Hepatocyte (in vitro differentiated cells): ENCODE data around the gene SLC19A1.

ENCODE experiments used
- EZH2 ChIP-seq: fragments of 200-600 bp; sonication (generic); IDR thresholded peaks from 2 replicates; pipeline ENCODE4 v1.6.1; 2016; ENCODE audit warnings: antibody characterized with exemption, mild to moderate bottlenecking, borderline replicate concordance
- EZH2phosphoT487 ChIP-seq: fragments of 200-600 bp; sonication (generic); IDR thresholded peaks from one replicate; pipeline ENCODE4 v1.6.1; 2018; ENCODE audit warnings: antibody characterized with exemption, mild to moderate bottlenecking, low read depth, moderate library complexity; ENCODE audit not compliant: unreplicated experiment, severe bottlenecking
- TF ChIP-seq, protein P1 (sequence below): fragments of 200-600 bp; sonication (generic); IDR thresholded peaks from 2 replicates; pipeline ENCODE4 v1.5.1; 2016; ENCODE audit warnings: antibody characterized with exemption, mild to moderate bottlenecking; ENCODE audit not compliant: poor library complexity

DNA sequence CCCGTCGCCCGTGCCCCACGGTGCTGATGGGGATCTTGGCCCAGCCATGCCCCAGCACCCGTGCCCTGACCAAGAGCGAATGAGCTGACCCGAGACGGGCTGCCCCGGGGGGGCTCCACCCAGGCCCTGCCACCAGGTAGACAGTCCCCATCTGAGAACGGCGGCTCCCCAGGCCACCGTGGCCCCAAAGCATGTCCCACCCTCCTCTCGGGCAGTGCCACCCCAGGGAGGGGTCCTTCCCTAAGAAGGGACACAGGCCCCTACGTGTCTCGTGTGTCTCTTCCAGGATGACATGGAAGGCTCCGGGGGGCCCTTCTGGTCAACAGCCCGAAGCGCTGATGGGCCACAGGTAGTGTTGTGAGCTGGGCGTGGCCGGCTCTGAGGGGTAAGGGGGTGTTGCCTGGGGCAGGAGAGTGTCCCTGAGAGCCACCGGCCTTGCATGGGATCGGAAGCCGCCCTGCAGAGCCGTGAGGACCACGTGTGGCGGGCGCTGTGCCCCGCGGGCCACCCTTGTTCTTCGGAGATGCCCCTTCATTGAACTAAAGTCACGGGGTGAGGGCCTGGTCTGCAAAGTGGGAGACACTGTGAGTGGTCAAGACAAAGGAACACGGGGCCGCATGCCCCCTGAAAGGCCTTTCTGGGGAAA, 55.0 kb downstream of the SLC19A1 start:
- TF ChIP-seq, protein P1, sequence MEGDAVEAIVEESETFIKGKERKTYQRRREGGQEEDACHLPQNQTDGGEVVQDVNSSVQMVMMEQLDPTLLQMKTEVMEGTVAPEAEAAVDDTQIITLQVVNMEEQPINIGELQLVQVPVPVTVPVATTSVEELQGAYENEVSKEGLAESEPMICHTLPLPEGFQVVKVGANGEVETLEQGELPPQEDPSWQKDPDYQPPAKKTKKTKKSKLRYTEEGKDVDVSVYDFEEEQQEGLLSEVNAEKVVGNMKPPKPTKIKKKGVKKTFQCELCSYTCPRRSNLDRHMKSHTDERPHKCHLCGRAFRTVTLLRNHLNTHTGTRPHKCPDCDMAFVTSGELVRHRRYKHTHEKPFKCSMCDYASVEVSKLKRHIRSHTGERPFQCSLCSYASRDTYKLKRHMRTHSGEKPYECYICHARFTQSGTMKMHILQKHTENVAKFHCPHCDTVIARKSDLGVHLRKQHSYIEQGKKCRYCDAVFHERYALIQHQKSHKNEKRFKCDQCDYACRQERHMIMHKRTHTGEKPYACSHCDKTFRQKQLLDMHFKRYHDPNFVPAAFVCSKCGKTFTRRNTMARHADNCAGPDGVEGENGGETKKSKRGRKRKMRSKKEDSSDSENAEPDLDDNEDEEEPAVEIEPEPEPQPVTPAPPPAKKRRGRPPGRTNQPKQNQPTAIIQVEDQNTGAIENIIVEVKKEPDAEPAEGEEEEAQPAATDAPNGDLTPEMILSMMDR = no peak
- no peak for TF ChIP-seq EZH2phosphoT487
- TF ChIP-seq EZH2 = no peak
